DMS 273 (cell line): ENCODE measurements around the gene NOSTRIN.
"Not testable (repeated sequence)": the region's sequence is repeated elsewhere in the genome, so short reads cannot be mapped to it uniquely, and the experiment has no call there.

ENCODE experiments used
- DNase-seq: peaks from one replicate; lab custom pipeline; 2025; ENCODE audit not compliant: unreplicated experiment; lab: John Stamatoyannopoulos, UW

Gene NOSTRIN

GRCh38 chr2:168801961-168802858 is at the start of gene NOSTRIN:
TSS of gene NOSTRIN (plus strand) at chr2:168802637. CDS start at chr2:168802647, 10 bp downstream.
- DNase-seq, result peak; percentile 20

GRCh38 chr2:168753765-168754329 is 48.6 kb upstream of the NOSTRIN start:
- DNase-seq, result no peak

- DNase-seq, result no peak
These were observed 45.2 kb upstream of the NOSTRIN start for GRCh38 chr2:168757223-168757622.

GRCh38 chr2:168758970-168759820 is 43.2 kb upstream of the NOSTRIN start:
- DNase-seq, result peak; percentile 70

- no peak for DNase-seq
These were observed 37.0 kb upstream of the NOSTRIN start for GRCh38 chr2:168765401-168765800.

GRCh38 chr2:168766600-168766999 is 35.8 kb upstream of the NOSTRIN start:
- no peak for DNase-seq

- no peak for DNase-seq
These were observed 35.2 kb upstream of the NOSTRIN start for GRCh38 chr2:168767258-168767657.

GRCh38 chr2:168768357-168768756 is 34.1 kb upstream of the NOSTRIN start:
- DNase-seq, result not testable (repeated sequence)

- DNase-seq, result no peak
These were observed 31.6 kb upstream of the NOSTRIN start for GRCh38 chr2:168770796-168771195.

GRCh38 chr2:168772704-168773103 is 29.7 kb upstream of the NOSTRIN start:
- no peak for DNase-seq

GRCh38 chr2:168773128-168773527 is 29.3 kb upstream of the NOSTRIN start:
- DNase-seq, result no peak

- DNase-seq, result peak; percentile 80
These were observed 28.5 kb upstream of the NOSTRIN start for GRCh38 chr2:168773719-168774521.

- no peak for DNase-seq
These were observed 26.6 kb upstream of the NOSTRIN start for GRCh38 chr2:168775837-168776236.

- DNase-seq, result no peak
These were observed 21.8 kb upstream of the NOSTRIN start for GRCh38 chr2:168780669-168781071.

- no peak for DNase-seq
These were observed 21.1 kb upstream of the NOSTRIN start for GRCh38 chr2:168781191-168781817.

GRCh38 chr2:168782271-168782670 is 20.2 kb upstream of the NOSTRIN start:
- DNase-seq, result no peak

- DNase-seq, result no peak
These were observed 17.4 kb upstream of the NOSTRIN start for GRCh38 chr2:168784993-168785392.

GRCh38 chr2:168787098-168787781 is 15.2 kb upstream of the NOSTRIN start:
- no peak for DNase-seq

GRCh38 chr2:168787782-168788376 is 14.6 kb upstream of the NOSTRIN start:
- no peak for DNase-seq
